Stimulated activated naive CD8-positive, alpha-beta T cell treated with anti-CD3 and anti-CD28 coated beads, Interleukin-15, Interleukin-2, amounts not matched to agents 100 ng/mL and 50 ng/mL, for 24 hours (primary cell): Measurements from ENCODE around the gene LEFTY2.

Experiments used
- H3K27ac Mint-ChIP-seq: one replicate; pipeline ENCODE4 v1.8.0; 2021; ENCODE audit warnings: mild to moderate bottlenecking, mixed read lengths
- H3K27me3 Mint-ChIP-seq: one replicate; pipeline ENCODE4 v1.8.0; 2021; ENCODE audit warnings: mixed read lengths
- H3K36me3 Mint-ChIP-seq: one replicate; pipeline ENCODE4 v1.8.0; 2021; ENCODE audit warnings: low read depth, mixed read lengths
- H3K4me1 Mint-ChIP-seq: one replicate; pipeline ENCODE4 v1.8.0; 2021; ENCODE audit warnings: low read depth, mixed read lengths
- H3K4me3 Mint-ChIP-seq: one replicate; pipeline ENCODE4 v1.8.0; 2021; ENCODE audit warnings: mild to moderate bottlenecking, mixed read lengths
- H3K9me3 Mint-ChIP-seq: one replicate; pipeline ENCODE4 v1.8.0; 2021; ENCODE audit warnings: mixed read lengths

Gene LEFTY2

DNA sequence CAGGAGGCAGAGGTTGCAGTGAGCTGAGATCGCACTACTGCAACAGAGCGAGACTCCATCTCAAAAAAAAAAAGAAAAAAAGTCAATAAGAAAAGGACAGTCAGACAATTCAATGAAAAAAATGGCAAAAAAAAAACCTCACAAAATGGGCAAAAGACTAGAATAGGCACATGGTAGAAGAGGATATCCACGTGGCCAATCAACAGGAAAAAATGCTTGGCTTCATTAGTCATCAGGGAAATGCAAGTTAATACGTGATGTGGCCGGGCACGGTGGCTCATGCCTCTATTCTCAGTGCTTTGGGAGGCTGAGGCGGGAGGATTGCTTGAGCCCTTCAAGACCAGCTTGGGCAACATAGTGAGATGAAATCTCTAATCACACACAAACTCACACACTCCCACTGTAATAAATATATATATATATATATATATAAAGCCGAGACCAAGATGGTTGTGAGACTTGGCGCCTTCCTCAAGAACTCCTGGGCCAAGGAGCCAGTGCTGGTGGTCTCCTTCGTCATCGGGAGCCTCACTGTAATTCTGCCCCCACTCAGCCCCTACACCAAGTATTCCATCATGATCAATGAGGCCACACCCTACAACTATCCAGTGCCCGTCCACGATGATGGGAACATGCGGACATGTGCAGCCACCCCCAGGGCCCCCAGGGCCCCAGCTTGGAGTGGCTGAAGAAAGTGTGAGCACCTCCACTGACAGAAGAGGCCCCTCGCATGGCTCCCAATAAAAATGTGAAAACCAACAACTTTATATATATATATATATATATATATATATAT is 22.9 kb upstream of the LEFTY2 start:
- H3K9me3 Mint-ChIP-seq = no peaks in the 10 kb centered on the region
- peaks cover 4% of the 10 kb centered on the region for H3K27me3 Mint-ChIP-seq
- H3K36me3 Mint-ChIP-seq = no peaks in the 10 kb centered on the region
- H3K4me3 Mint-ChIP-seq = no peak overlapping the region
- H3K4me1 Mint-ChIP-seq = peaks cover 3% of the 10 kb centered on the region
- no peak overlapping the region for H3K27ac Mint-ChIP-seq

GRCh38 chr1:225962440-225962975 is 21.5 kb upstream of the LEFTY2 start:
- Mint-ChIP-seq H3K4me3 (no peak overlapping the region), H3K36me3 (no peaks in the 10 kb centered on the region), H3K27me3 (peaks cover 4% of the 10 kb centered on the region), H3K4me1 (peaks cover 3% of the 10 kb centered on the region), H3K9me3 (no peaks in the 10 kb centered on the region), H3K27ac (no peak overlapping the region)

DNA sequence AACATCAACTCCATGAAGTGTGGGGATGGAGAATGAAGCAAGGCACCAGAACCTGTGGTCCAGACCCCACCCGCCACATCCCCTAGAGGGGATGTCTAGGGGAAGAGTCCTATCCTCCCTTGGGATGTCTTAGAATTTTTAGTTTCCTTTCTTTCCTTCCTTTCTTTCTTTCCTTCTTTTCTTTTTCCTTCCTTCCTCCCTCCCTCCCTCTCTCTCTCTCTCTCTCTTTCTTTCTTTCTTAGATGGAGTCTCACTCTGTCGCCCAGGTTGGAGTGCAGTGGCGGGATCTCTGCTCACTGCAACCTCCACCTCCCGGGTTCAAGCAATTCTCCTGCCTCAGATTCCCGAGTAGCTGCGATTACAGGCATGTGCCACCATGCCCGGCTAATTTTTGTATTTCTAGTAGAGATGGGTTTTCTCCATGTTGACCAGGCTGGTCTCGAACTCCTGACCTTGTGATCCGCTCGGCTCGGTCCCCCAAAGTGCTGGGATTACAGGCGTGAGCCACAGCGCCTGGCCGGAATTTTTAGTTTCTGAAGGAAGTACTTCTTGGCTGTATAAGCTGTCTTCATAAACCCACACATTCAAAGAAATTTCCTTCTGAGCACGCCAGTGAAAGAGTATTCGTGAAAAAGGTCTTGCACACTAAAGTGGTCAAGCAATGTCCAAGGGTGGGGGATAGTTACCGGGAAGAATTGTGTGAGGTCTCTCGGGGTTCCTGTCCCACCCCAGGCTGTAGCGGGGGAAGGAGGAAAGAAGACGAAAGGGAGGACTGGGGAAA is 20.8 kb upstream of the LEFTY2 start:
- Mint-ChIP-seq H3K27me3 (peaks cover 4% of the 10 kb centered on the region), H3K9me3 (no peaks in the 10 kb centered on the region), H3K36me3 (no peaks in the 10 kb centered on the region), H3K4me3 (no peak overlapping the region), H3K4me1 (peaks cover 3% of the 10 kb centered on the region), H3K27ac (no peak overlapping the region)

- Mint-ChIP-seq H3K4me3 (no peak overlapping the region), H3K36me3 (no peaks in the 10 kb centered on the region), H3K27ac (no peak overlapping the region), H3K27me3 (peaks cover 12% of the 10 kb centered on the region), H3K9me3 (no peaks in the 10 kb centered on the region), H3K4me1 (peaks cover 3% of the 10 kb centered on the region)
Measured at GRCh38 chr1:225958041-225958440, 17.0 kb upstream of the LEFTY2 start.

- Mint-ChIP-seq H3K9me3 (no peaks in the 10 kb centered on the region), H3K4me1 (peaks cover 3% of the 10 kb centered on the region), H3K27me3 (peaks cover 24% of the 10 kb centered on the region), H3K4me3 (no peak overlapping the region), H3K27ac (no peak overlapping the region), H3K36me3 (no peaks in the 10 kb centered on the region)
Measured at GRCh38 chr1:225954753-225955152, 13.7 kb upstream of the LEFTY2 start.

GRCh38 chr1:225953315-225953714 is 12.3 kb upstream of the LEFTY2 start:
- Mint-ChIP-seq H3K27ac (no peak overlapping the region), H3K27me3 (peaks cover 24% of the 10 kb centered on the region), H3K9me3 (no peaks in the 10 kb centered on the region), H3K4me1 (no peaks in the 10 kb centered on the region), H3K4me3 (no peak overlapping the region), H3K36me3 (no peaks in the 10 kb centered on the region)

DNA sequence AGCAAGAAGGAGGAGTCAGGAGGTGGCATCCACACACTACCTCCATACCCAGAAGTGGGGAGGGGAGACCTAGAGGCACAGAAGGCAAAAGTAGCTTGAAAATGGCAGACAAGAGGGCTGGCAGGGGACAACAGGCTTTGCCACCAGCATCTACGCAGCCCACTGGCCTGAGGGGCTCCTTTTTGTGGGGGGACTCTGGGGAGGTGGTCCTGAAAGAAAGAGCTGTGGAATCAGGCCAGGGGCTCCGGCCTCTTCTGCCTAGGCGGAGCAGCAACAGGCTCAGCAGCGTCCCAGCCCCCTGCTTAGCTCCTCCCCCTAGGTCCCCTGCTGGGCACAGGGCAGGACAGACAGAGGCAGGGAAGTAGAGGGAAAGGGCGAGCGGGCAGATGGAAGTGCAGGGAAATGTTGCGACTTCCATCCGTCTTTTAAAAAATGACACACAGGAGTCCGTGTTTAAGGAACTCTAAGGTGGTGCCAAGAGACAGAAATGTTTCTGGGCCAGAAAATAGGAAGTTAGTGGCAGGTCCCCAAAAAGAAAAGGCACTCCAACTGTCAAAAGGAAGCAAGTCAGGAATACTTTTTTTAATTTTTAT is 10.0 kb upstream of the LEFTY2 start:
- Mint-ChIP-seq H3K36me3 (no peaks in the 10 kb centered on the region), H3K9me3 (no peaks in the 10 kb centered on the region), H3K4me3 (no peak overlapping the region), H3K4me1 (no peaks in the 10 kb centered on the region), H3K27me3 (peaks cover 24% of the 10 kb centered on the region), H3K27ac (no peak overlapping the region)

DNA sequence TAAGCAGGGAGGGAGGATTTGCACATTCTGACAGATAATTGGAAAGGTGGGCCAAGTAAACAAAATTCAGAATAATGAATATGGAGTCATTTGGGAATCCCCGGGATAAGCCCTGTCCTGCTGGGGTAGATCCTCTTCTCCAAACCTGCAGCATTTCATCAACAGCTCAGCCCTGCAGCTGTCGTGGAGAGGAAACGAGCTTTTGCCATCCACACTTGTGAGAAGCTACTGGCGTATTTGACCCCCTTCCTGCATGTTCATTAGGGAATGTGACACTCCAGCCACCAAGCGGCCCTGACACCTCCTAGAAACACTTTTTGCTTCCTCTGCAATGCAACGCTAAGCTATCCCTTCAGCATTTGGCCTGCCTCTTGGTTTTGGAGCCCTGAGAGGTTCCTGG is 8.0 kb upstream of the LEFTY2 start:
- H3K9me3 Mint-ChIP-seq = no peaks in the 10 kb centered on the region
- no peak overlapping the region for H3K27ac Mint-ChIP-seq
- peaks cover 9% of the 10 kb centered on the region for H3K4me1 Mint-ChIP-seq
- no peak overlapping the region for H3K4me3 Mint-ChIP-seq
- H3K27me3 Mint-ChIP-seq = peaks cover 23% of the 10 kb centered on the region
- no peaks in the 10 kb centered on the region for H3K36me3 Mint-ChIP-seq

DNA sequence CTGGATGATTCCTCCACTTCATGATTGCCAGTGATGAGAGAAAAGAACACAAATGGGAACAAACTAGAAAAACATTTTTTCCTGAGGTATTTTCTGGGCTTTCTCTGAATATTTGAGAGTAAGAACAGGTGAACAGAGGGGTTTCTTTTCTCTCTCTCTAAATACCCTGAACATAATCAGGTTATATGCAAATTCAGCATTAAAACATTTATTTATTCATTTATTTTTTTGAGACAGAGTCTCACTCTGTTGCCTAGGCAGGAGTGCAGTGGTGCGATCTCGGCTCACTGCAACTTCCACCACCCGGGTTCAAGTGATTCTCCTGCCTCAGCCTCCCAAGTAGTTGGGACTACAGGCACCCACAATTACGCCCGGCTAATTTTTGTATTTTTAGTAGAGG is 5.8 kb upstream of the LEFTY2 start:
- Mint-ChIP-seq H3K27me3 (peaks cover 16% of the 10 kb centered on the region), H3K9me3 (no peaks in the 10 kb centered on the region), H3K27ac (no peak overlapping the region), H3K4me1 (peaks cover 9% of the 10 kb centered on the region), H3K4me3 (no peak overlapping the region), H3K36me3 (no peaks in the 10 kb centered on the region)

DNA sequence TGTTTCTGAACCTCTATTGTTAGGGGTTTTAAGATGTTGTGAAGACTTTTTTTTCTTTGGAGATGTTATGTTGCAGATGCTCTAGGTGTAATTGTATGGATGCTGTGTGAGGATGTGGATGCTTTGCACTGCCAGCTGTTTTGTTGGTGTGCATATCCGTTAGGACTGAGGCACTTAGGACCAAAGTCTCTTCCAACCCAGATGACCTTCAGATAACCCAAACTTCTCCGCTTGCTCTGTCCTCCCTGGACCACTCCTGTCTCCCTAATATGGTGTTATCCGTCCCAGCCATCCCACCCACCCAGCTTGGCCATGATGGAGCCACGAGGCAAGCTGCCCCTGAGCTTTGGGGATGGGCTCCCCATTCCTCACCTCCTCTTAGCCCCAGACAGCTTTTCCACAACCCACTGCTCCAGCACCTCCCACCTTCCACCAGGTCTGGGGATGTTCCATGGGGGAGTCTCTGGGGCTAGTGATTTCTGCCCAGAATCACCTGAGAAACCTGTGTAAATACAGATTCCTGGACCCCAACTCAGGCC is 5.1 kb upstream of the LEFTY2 start:
- H3K36me3 Mint-ChIP-seq = no peaks in the 10 kb centered on the region
- H3K27ac Mint-ChIP-seq = no peak overlapping the region
- no peak overlapping the region for H3K4me3 Mint-ChIP-seq
- peaks cover 9% of the 10 kb centered on the region for H3K27me3 Mint-ChIP-seq
- peaks cover 9% of the 10 kb centered on the region for H3K4me1 Mint-ChIP-seq
- no peaks in the 10 kb centered on the region for H3K9me3 Mint-ChIP-seq

GRCh38 chr1:225945564-225945963 is 4.5 kb upstream of the LEFTY2 start:
- Mint-ChIP-seq H3K36me3 (no peaks in the 10 kb centered on the region), H3K4me3 (no peak overlapping the region), H3K9me3 (no peaks in the 10 kb centered on the region), H3K27me3 (peaks cover 3% of the 10 kb centered on the region), H3K4me1 (peaks cover 9% of the 10 kb centered on the region), H3K27ac (no peak overlapping the region)

DNA sequence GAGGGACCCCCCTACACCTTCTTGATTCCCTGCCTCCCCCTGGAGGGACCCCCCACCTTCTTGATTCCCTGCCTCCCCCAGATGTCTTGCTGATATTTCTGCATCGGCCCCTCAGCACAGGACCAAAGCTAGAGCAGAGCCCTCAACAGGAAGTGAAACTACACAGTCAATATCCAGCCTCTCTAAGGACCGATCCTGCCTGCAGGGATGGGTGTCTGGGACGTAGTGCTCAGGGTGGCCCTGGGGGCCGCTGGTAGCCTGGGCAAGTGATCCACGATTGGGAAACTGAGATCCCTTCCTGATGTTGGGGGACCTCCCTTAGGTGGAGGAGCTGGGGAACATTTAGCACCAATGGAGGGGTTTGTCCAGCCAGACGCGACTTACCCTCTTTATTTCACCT is 3.9 kb upstream of the LEFTY2 start:
- no peaks in the 10 kb centered on the region for H3K36me3 Mint-ChIP-seq
- H3K27ac Mint-ChIP-seq = peak overlapping the region; percentile 61
- peaks cover 9% of the 10 kb centered on the region for H3K4me1 Mint-ChIP-seq
- no peaks in the 10 kb centered on the region for H3K9me3 Mint-ChIP-seq
- H3K27me3 Mint-ChIP-seq = no peaks in the 10 kb centered on the region
- no peak overlapping the region for H3K4me3 Mint-ChIP-seq

DNA sequence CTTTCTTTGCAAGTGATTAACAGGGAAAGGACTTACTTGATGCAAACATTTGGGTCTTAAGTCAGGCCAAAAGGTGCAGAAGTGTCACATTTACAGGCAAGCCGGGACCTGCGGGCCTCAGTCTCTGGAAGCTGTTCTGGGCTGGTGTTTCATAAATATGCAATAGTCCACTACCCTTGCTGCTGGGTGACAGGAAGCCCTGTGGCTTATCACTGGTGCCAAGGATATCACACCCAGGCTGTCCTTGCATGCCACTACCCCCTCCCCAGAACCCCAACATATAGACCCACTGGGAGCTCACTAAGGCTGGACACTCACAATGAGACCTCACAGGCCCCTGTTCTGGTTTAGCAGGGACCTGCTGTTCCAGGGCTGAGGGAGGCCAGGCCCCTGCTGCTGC is 3.4 kb upstream of the LEFTY2 start:
- Mint-ChIP-seq H3K27ac (no peak overlapping the region), H3K27me3 (no peaks in the 10 kb centered on the region)

GRCh38 chr1:225943582-225943981 is 2.6 kb upstream of the LEFTY2 start:
- no peak overlapping the region for H3K4me3 Mint-ChIP-seq
- no peaks in the 10 kb centered on the region for H3K36me3 Mint-ChIP-seq
- no peaks in the 10 kb centered on the region for H3K27me3 Mint-ChIP-seq
- H3K27ac Mint-ChIP-seq = no peak overlapping the region
- H3K9me3 Mint-ChIP-seq = no peaks in the 10 kb centered on the region
- peaks cover 9% of the 10 kb centered on the region for H3K4me1 Mint-ChIP-seq

More for the DNA sequence above, 3.4 kb upstream of the LEFTY2 start:
- no peaks in the 10 kb centered on the region for H3K9me3 Mint-ChIP-seq
- H3K4me1 Mint-ChIP-seq = peaks cover 9% of the 10 kb centered on the region
- H3K36me3 Mint-ChIP-seq = no peaks in the 10 kb centered on the region
- H3K4me3 Mint-ChIP-seq = no peak overlapping the region

DNA sequence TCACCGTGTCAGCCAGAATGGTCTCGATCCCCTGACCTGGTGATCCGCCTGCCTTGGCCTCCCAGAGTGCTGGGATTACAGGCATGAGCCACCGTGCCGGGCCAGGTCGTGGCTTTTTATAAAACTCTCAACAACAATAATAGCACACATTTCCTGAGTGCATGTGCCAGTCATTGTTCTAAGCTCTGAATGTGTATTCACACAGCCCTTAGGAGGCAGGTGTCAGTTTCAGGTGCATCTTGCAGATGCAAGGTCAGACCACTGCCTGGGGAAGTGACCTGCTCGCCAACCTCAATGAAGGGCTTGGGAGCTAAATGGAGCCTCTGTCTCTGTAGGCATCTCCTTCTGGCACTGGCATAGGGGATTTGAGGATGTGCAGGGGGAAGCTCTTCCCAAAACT is 1.6 kb upstream of the LEFTY2 start:
- Mint-ChIP-seq H3K27me3 (no peaks in the 10 kb centered on the region), H3K9me3 (no peaks in the 10 kb centered on the region), H3K4me1 (peaks cover 9% of the 10 kb centered on the region), H3K36me3 (no peaks in the 10 kb centered on the region), H3K27ac (no peak overlapping the region), H3K4me3 (no peak overlapping the region)
